Measurements from ENCODE around the gene POLE4. TPM values are rescaled to one million over a fixed set of nuclear protein-coding genes. Genes with fewer than 3 reads are reported as not detected.

POLE4 gene
- total RNA-seq, 4 donors from 2014 or later = 22.3 to 49.5 (median 30.9) TPM

DNA sequence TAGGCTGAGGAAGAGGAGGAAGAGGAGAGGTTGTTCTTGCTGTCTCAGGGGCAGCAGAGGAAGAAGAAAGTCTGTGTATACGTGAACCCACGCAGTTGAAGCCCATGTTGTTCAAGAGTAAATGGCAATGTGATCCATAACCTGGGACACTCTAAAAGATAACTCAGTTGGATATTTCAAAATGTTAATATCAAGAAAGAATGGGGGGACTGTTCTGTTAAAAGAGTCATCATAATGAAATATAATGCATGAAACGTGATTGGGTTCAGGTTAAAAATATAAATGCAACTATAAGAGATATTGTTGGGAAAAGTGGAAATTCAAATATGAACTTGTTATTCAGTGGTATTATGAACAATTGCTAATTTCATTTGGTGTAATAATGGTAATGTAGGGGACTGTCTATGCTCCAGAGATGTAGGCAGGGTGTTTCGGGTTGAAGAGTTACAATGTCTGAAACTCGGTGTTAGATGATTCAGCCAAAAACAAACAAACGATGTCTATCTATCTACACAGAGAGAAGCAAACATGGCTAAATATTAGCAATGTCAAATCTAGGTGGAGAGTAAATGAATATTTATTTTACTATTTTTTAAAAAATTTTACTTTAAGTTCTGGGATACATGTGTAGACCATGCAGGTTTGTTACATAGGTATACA is 21.1 kb upstream of the POLE4 start:
- Histone ChIP-seq H3K36me3 (no peaks in the 10 kb centered on the region), H3K4me3 (no peak overlapping the region), H3K4me1 (no peaks in the 10 kb centered on the region), H3K9me3 (no peaks in the 10 kb centered on the region), H3K27ac (no peak overlapping the region), H3K27me3 (no peaks in the 10 kb centered on the region)
- in situ Hi-C loops (cut with MboI; ENCODE audit: low sequenced_read_pairs in 4 of 4) = no loop called here
- intact Hi-C loops (cut with DNase I; ENCODE audit: low total_unique reads) = no loop called here
- TF ChIP-seq, protein P1, sequence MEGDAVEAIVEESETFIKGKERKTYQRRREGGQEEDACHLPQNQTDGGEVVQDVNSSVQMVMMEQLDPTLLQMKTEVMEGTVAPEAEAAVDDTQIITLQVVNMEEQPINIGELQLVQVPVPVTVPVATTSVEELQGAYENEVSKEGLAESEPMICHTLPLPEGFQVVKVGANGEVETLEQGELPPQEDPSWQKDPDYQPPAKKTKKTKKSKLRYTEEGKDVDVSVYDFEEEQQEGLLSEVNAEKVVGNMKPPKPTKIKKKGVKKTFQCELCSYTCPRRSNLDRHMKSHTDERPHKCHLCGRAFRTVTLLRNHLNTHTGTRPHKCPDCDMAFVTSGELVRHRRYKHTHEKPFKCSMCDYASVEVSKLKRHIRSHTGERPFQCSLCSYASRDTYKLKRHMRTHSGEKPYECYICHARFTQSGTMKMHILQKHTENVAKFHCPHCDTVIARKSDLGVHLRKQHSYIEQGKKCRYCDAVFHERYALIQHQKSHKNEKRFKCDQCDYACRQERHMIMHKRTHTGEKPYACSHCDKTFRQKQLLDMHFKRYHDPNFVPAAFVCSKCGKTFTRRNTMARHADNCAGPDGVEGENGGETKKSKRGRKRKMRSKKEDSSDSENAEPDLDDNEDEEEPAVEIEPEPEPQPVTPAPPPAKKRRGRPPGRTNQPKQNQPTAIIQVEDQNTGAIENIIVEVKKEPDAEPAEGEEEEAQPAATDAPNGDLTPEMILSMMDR (IDR thresholded peaks at IDR 0.05 in 4 of 5, conservative IDR thresholded peaks at IDR 0.05 in 1 of 5) = no peak
- TF ChIP-seq POLR2A (IDR thresholded peaks at IDR 0.05) = no peak
- DNase-seq (no peak), ATAC-seq (no peak)

GRCh38 chr2:74938264-74938663 is 20.2 kb upstream of the POLE4 start:
- Histone ChIP-seq H3K9me3 (no peaks in the 10 kb centered on the region), H3K27me3 (no peaks in the 10 kb centered on the region), H3K27ac (no peak overlapping the region), H3K4me3 (no peak overlapping the region), H3K4me1 (no peaks in the 10 kb centered on the region), H3K36me3 (no peaks in the 10 kb centered on the region)
- TF ChIP-seq, protein P1 (IDR thresholded peaks at IDR 0.05 in 4 of 5, conservative IDR thresholded peaks at IDR 0.05 in 1 of 5) = no peak
- TF ChIP-seq POLR2A (IDR thresholded peaks at IDR 0.05) = no peak
- DNase-seq (no peak), ATAC-seq (no peak)
- in situ Hi-C loops (cut with MboI; ENCODE audit: low sequenced_read_pairs in 4 of 4) (no loop called here), intact Hi-C loops (cut with DNase I; ENCODE audit: low total_unique reads) (no loop called here)

- Histone ChIP-seq H3K4me3 (no peak overlapping the region), H3K27ac (no peak overlapping the region), H3K36me3 (no peaks in the 10 kb centered on the region), H3K9me3 (no peaks in the 10 kb centered on the region), H3K4me1 (no peaks in the 10 kb centered on the region), H3K27me3 (no peaks in the 10 kb centered on the region)
- in situ Hi-C loops (cut with MboI; ENCODE audit: low sequenced_read_pairs in 4 of 4) = no loop called here
- TF ChIP-seq POLR2A (IDR thresholded peaks at IDR 0.05) = no peak
- TF ChIP-seq, protein P1 (IDR thresholded peaks at IDR 0.05 in 4 of 5, conservative IDR thresholded peaks at IDR 0.05 in 1 of 5) = no peak
- intact Hi-C loops (cut with DNase I; ENCODE audit: low total_unique reads) = no loop called here
- ATAC-seq (no peak), DNase-seq (no peak)
Observed at GRCh38 chr2:74939919-74940812, 18.3 kb upstream of the POLE4 start.

DNA sequence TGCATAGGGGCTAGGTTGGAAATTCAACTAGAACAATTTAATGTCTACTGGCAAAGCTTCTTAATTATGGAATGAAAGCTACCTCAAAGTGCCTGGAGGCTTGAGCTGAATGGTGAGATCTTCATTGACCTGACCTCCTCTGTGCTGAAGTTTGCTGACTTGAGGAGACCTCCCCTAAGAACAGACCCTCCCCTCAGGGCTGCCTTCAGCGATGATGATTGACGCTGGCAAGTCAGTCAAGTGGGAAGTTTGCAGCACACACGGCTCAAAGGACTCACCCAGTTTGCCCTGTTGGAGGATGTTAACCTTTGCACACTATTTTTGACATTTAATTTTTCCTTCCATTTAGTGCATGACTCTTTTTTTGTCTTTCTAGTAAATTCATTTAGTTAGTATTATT is 17.2 kb upstream of the POLE4 start:
- no peak overlapping the region for H3K4me3 ChIP-seq
- no peaks in the 10 kb centered on the region for H3K27me3 ChIP-seq
- no peak overlapping the region for H3K27ac ChIP-seq
- DNase-seq (no peak), ATAC-seq (no peak)
- no peaks in the 10 kb centered on the region for H3K4me1 ChIP-seq
- TF ChIP-seq POLR2A (IDR thresholded peaks at IDR 0.05) = no peak
- TF ChIP-seq, protein P1 (IDR thresholded peaks at IDR 0.05 in 4 of 5, conservative IDR thresholded peaks at IDR 0.05 in 1 of 5) = no peak
- no peaks in the 10 kb centered on the region for H3K9me3 ChIP-seq
- in situ Hi-C loops (cut with MboI; ENCODE audit: low sequenced_read_pairs in 4 of 4) = no loop called here
- intact Hi-C loops (cut with DNase I; ENCODE audit: low total_unique reads) = no loop called here
- no peaks in the 10 kb centered on the region for H3K36me3 ChIP-seq
